Kidney (tissue), 14 donors: Measurements from ENCODE around the gene TCF7L2. TPM values are rescaled to one million over a fixed set of nuclear protein-coding genes. Genes with fewer than 3 reads are reported as not detected.

Experiments used
- DNase-seq, 5 donors: peaks; one replicate each; pipeline ENCODE4 v3.0.0-alpha.2; 2013 to 2020
- FAIRE-seq: peaks from 2 replicates; lab custom pipeline; 2012; peaks lifted over from hg19 to GRCh38; lab: Jason Lieb, UNC
- H3K27ac ChIP-seq, 2 donors: one replicate each; pipeline ENCODE4 v1.7.0; 2013; ENCODE audit warnings: low read depth in 2 of 2, low read length in 2 of 2, inconsistent platforms in 1 of 2
- H3K27me3 ChIP-seq: one replicate; pipeline ENCODE4 v1.7.1; 2013; ENCODE audit warnings: low read length, inconsistent platforms; ENCODE audit not compliant: control insufficient read depth, insufficient read depth
- H3K36me3 ChIP-seq, 3 donors: one replicate each; pipeline versions ENCODE4 v1.7.0 to v1.7.1; 2013; ENCODE audit warnings: low read length in 3 of 3, control low read depth in 1 of 3, inconsistent platforms in 1 of 3; ENCODE audit not compliant: insufficient read depth in 3 of 3, control insufficient read depth in 2 of 3
- H3K4me1 ChIP-seq, 3 donors: one replicate each; pipeline versions ENCODE4 v1.7.0 to v1.7.1; 2013; ENCODE audit warnings: low read length in 3 of 3, inconsistent platforms in 1 of 3, low read depth in 1 of 3; ENCODE audit not compliant: control insufficient read depth in 2 of 3, insufficient read depth in 2 of 3
- H3K4me3 ChIP-seq, 3 donors: one replicate each; pipeline versions ENCODE4 v1.7.0 to v1.8.1; 2013; ENCODE audit warnings: low read length in 3 of 3, control low read depth in 1 of 3, inconsistent platforms in 1 of 3
- H3K9ac ChIP-seq, 3 donors: one replicate each; pipeline versions ENCODE4 v1.7.0 to v1.7.1; 2013; ENCODE audit warnings: low read length in 3 of 3, control low read depth in 1 of 3, inconsistent platforms in 1 of 3
- H3K9me3 ChIP-seq, 3 donors: one replicate each; pipeline versions ENCODE4 v1.7.0 to v1.7.1; 2013; ENCODE audit warnings: low read length in 3 of 3, control low read depth in 1 of 3, inconsistent platforms in 1 of 3; ENCODE audit not compliant: control insufficient read depth in 2 of 3, insufficient read depth in 1 of 3
- intact Hi-C: fragments of 100-400 bp; cut with DNase I; formaldehyde crosslinking; loops from one replicate; pipeline ENCODE4 v1.11.1; 2022
- polyA plus RNA-seq: library from polyadenylated mRNA; stranded (reverse); fragments of 350-450 nt; fragmentation: Illumina TruSeq; extraction: RNeasy Lipid Tissue Mini Kit (QIAGEN cat#74804); gene quantifications from one replicate; pipeline ENCODE4 v1.2.3, GENCODE V29; 2014; ENCODE audit warnings: low read depth, low replicate concordance; ENCODE audit not compliant: insufficient read depth
- total RNA-seq: library from RNA; stranded (reverse); fragmentation: NEBNext Ultra II Directional; extraction: Animal tissue kit (Norgen Biotek cat#: 25700); gene quantifications from one replicate; pipeline ENCODE4 v1.2.1, GENCODE V29; 2021
- TF ChIP-seq, protein P1 (sequence below): IDR thresholded peaks from 3 replicates; pipeline ENCODE4 v1.5.1; 2012; ENCODE audit warnings: mild to moderate bottlenecking, moderate library complexity, borderline replicate concordance; ENCODE audit not compliant: insufficient read depth; ENCODE audit errors: extremely low read depth
- donor health status: control.
- donor health status: control.
- donor health status: control.
- donor health status: control.
- donor health status: control.
- donor health status: DM: yes; HTN: yes; CAD: no.
- donor health status: Normal renal cell carcinoma (clear cell type).

The TCF7L2 gene
- total and polyA plus RNA-seq, 2 donors from 2014 or later: 6.5 to 32.4 TPM

DNA sequence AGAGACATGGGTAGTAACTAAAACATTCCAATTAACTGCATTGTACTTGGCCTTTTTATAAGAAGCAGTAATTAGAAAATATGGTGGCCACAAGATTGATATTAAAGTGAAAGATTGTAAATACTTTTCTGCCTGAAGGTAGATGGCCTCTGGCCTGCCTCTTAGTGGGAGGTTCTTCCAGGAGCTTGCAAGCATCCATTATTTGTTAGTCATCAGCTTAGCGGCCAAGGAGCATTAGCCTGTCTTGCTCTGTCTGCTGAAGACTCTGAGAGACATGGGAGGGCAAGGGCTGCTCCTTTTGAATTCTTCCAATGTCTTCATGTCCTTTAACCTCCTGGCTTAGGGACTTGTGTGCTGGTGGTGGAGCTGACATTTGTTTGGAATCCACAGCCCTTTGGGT is 80.4 kb downstream of the TCF7L2 start:
- Histone ChIP-seq H3K9me3 (no peaks in the 10 kb centered on the region), H3K4me3 (no peak overlapping the region), H3K27ac (no peak overlapping the region), H3K36me3 (no peaks in the 10 kb centered on the region), H3K9ac (no peak overlapping the region), H3K4me1 (peaks cover 0 to 20% (median 12%) of the 10 kb centered on the region in 3 donors), H3K27me3 (no peaks in the 10 kb centered on the region)
- DNase-seq: no peak
- FAIRE-seq: no peak
- intact Hi-C loops: no loop called here
- TF ChIP-seq, protein P1, sequence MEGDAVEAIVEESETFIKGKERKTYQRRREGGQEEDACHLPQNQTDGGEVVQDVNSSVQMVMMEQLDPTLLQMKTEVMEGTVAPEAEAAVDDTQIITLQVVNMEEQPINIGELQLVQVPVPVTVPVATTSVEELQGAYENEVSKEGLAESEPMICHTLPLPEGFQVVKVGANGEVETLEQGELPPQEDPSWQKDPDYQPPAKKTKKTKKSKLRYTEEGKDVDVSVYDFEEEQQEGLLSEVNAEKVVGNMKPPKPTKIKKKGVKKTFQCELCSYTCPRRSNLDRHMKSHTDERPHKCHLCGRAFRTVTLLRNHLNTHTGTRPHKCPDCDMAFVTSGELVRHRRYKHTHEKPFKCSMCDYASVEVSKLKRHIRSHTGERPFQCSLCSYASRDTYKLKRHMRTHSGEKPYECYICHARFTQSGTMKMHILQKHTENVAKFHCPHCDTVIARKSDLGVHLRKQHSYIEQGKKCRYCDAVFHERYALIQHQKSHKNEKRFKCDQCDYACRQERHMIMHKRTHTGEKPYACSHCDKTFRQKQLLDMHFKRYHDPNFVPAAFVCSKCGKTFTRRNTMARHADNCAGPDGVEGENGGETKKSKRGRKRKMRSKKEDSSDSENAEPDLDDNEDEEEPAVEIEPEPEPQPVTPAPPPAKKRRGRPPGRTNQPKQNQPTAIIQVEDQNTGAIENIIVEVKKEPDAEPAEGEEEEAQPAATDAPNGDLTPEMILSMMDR: no peak

- H3K27ac ChIP-seq: no peak overlapping the region
- no peak overlapping the region for H3K4me3 ChIP-seq
- peaks cover 0 to 20% (median 12%) of the 10 kb centered on the region in 3 donors for H3K4me1 ChIP-seq
- DNase-seq (no peak), FAIRE-seq (no peak)
- no peaks in the 10 kb centered on the region for H3K27me3 ChIP-seq
- H3K9ac ChIP-seq: no peak overlapping the region
- no peaks in the 10 kb centered on the region for H3K36me3 ChIP-seq
- no peaks in the 10 kb centered on the region for H3K9me3 ChIP-seq
- TF ChIP-seq, protein P1: no peak
- intact Hi-C loops: no loop called here
Measured at GRCh38 chr10:113031147-113031546, 81.1 kb downstream of the TCF7L2 start.

DNA sequence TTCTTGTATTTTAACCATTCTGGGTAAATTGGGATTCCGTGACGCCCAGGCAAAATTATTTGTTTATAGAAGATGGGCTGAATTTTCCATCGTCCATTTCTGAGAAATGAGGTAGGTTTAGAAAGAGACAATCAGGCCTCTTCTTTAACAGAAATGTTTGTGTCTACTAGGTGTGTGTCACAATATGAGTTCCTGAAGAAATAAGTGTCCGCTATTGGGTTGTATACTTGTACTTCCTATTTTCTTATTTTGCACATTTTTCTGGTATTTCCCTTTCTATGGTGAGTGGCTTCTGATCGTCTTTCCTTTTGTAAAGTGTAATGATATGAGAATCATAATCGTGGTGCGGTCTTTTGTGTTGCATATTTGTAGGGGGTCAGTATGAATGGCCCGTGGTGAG is 83.9 kb downstream of the TCF7L2 start:
- intact Hi-C loops: no loop called here
- Histone ChIP-seq H3K9ac (no peak overlapping the region), H3K9me3 (no peaks in the 10 kb centered on the region), H3K27me3 (no peaks in the 10 kb centered on the region), H3K36me3 (no peaks in the 10 kb centered on the region), H3K4me3 (no peak overlapping the region), H3K27ac (no peak overlapping the region), H3K4me1 (peaks cover 0 to 3% (median 0%) of the 10 kb centered on the region in 3 donors)
- TF ChIP-seq, protein P1: no peak
- no peak for FAIRE-seq
- DNase-seq: no peak

DNA sequence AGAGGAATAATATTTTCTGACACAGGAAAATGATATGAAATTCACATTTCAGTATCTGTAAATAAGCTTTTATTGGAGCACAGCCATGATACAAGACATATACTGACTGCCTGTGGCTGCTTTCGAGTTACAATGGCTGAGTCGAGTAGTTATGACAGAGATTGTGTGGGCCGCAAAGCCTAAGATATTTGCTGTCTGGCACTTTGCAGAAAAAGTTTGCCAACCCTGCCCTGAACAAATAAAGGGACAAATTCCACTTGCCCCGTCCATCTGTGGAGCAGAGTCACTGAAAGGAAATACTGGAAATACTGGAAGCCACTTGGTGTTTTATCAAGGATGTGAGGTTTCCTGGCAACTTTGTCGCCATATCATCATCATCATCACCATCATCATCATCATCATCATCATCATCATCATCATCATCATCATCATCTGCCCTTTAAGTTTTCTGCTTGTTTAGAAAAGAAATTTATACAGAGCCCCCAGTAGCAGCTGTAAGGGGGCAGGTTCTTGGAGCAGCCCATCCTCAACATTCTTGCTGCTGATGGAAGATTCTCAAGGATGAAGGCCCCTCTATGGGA is 85.8 kb downstream of the TCF7L2 start:
- intact Hi-C loops: no loop called here
- no peaks in the 10 kb centered on the region for H3K36me3 ChIP-seq
- no peak overlapping the region for H3K9ac ChIP-seq
- no peak overlapping the region for H3K4me3 ChIP-seq
- H3K4me1 ChIP-seq: no peaks in the 10 kb centered on the region
- H3K27ac ChIP-seq: no peak overlapping the region
- H3K9me3 ChIP-seq: no peaks in the 10 kb centered on the region
- no peak for FAIRE-seq
- DNase-seq: no peak
- TF ChIP-seq, protein P1: no peak
- no peaks in the 10 kb centered on the region for H3K27me3 ChIP-seq
